A673 (cell line): Measurements from ENCODE around the gene ESPL1.

Experiments
- CTCF ChIP-seq: fragments of 300-800, 200-600 bp; sonication (generic); conservative IDR thresholded peaks from 2 replicates; pipeline ENCODE4 v1.5.1; 2017; ENCODE audit warnings: low read depth, mild to moderate bottlenecking, antibody characterized with exemption, low read length, moderate library complexity, mixed read lengths
- EZH2 ChIP-seq: fragments of 200-600 bp; sonication (generic); IDR thresholded peaks from 2 replicates; pipeline ENCODE4 v1.6.1; 2017; ENCODE audit warnings: borderline replicate concordance, low read depth, mild to moderate bottlenecking, mixed read lengths, antibody characterized with exemption, low read length; ENCODE audit not compliant: poor library complexity, severe bottlenecking

- TF ChIP-seq CTCF (no peak), EZH2 (no peak)
Measured at GRCh38 chr12:53231671-53231920, 36.5 kb upstream of the ESPL1 start.
